ENCODE data around the gene RPL37A.

The RPL37A gene

GRCh38 chr2:216490061-216490460 is 8.6 kb upstream of the RPL37A start:
- DNase-seq (ENCODE audit: low read depth) = no peak

GRCh38 chr2:216491793-216492596 is 6.6 kb upstream of the RPL37A start:
- DNase-seq (ENCODE audit: low read depth) = no peak

- no peak for DNase-seq (ENCODE audit: low read depth)
Observed at GRCh38 chr2:216492597-216493333, 5.9 kb upstream of the RPL37A start.

DNA sequence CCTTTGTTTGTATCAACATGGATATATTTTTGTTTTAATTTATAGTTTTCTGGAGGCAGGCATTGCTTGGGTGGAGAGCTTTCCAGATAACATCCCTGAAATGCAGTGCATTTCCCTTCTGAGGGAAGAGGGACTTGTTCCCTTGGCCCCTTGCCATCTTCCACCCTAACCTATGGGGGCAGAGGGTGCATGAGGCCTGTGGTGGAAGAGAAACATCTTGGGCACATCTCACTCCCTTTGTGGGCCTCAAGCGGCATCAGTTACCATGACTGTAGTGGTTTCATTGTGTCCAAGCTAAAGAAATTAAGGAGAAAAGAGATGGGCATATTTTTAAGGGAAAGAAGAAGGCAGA is 5.3 kb upstream of the RPL37A start:
- DNase-seq (ENCODE audit: low read depth) = no peak

- DNase-seq (ENCODE audit: low read depth) = no peak
Observed at GRCh38 chr2:216495656-216496055, 3.0 kb upstream of the RPL37A start.

GRCh38 chr2:216497382-216498069 is 1.1 kb upstream of the RPL37A start:
- DNase-seq (ENCODE audit: low read depth) = no peak

- DNase-seq (ENCODE audit: low read depth) = no peak
Observed at GRCh38 chr2:216498070-216498378, 620 bp upstream of the RPL37A start.

GRCh38 chr2:216499641-216500218 is 1.1 kb downstream of the RPL37A start:
- DNase-seq (ENCODE audit: low read depth) = no peak

GRCh38 chr2:216500572-216500971 is 1.9 kb downstream of the RPL37A start:
- no peak for DNase-seq (ENCODE audit: low read depth)

GRCh38 chr2:216501854-216502253 is 3.2 kb downstream of the RPL37A start:
- no peak for DNase-seq (ENCODE audit: low read depth)

GRCh38 chr2:216502381-216503158 is 3.9 kb downstream of the RPL37A start:
- DNase-seq (ENCODE audit: low read depth) = no peak

DNA sequence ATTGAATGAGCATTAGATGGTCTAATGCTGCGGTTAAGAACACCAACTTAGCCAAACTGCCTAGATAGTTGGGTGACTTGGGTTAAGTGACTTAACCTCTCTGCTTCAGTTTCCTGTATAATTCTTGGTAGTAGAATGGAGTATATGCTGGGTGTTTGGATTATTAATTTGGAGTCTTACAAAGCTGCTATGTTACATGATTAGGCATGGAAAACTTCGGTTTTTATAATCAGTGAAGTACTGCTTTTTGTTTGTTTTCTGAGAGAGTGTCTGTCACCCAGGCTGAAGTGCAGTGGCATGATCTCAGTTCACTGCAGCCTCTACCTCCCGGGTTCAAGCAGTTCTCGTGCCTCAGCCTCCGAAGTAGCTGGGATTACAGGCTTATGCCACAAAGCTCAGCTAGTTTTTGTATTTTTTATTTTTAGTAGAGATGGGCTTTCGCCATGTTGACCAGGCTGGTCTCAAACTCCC is 4.5 kb downstream of the RPL37A start:
- DNase-seq (ENCODE audit: low read depth) = no peak

GRCh38 chr2:216503697-216504375 is 5.2 kb downstream of the RPL37A start:
- no peak for DNase-seq (ENCODE audit: low read depth)

DNA sequence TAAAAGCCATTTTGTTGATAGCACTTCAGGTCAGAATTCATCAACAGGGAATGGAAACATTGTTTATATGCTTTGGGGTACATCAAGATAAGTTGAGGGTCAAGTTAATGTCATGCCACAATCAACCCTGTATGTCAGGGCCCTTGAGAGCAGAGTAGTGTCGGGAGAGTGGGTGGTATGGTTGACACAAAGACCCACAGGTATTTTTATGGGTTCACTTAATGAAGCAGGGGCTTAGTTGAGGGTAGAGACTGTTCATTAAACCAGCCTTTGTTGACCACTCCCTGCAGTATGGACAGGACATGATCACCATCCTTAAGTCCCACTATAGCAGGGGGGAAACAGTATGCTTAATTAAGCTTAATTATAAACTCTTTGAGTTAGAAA is 5.7 kb downstream of the RPL37A start:
- DNase-seq (ENCODE audit: low read depth) = no peak

DNA sequence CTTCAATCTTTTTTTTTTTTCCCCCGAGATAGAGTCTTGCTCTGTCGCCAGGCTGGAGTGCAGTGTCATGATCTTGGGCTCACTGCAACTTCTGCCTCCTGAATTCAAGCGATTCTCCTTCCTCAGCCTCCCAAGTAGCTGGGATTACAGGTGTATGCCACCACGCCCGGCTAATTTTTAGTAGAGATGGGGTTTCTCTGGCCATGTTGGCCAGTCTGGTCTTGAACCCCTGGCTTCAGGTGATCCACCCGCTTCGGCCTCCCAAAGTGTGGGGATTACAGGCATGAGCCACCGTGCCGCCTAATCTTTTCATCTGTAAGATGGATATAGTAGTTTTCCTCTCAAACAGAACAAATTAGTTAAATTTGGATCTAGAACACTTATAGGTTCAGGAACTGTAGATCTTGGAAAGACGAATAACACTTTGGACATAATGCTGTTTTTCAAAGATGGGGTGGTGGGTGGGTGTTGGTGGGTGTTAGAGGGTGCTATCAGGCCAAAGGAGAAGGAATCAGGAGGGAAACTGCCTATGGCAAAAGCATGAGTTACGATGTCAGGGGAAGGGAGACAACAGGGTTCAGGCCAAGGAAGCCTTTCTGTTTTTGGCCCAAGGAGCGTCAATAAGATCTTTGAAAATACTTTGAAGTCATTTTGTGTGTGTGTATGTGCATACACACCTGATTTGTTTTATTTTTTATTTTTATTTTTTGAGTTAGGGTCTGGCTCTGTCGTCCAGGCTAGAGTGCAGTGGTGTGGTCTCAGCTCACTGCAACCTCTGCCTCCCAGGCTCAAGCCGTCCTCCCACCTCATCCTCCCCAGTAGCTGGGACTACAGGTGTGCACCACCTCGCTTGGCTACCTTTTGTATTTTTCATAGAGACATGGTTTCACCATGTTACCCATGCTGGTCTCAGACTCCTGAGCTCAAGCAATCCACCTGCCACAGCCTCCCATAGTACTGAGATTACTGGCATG is 6.8 kb downstream of the RPL37A start:
- DNase-seq (ENCODE audit: low read depth) = no peak

DNA sequence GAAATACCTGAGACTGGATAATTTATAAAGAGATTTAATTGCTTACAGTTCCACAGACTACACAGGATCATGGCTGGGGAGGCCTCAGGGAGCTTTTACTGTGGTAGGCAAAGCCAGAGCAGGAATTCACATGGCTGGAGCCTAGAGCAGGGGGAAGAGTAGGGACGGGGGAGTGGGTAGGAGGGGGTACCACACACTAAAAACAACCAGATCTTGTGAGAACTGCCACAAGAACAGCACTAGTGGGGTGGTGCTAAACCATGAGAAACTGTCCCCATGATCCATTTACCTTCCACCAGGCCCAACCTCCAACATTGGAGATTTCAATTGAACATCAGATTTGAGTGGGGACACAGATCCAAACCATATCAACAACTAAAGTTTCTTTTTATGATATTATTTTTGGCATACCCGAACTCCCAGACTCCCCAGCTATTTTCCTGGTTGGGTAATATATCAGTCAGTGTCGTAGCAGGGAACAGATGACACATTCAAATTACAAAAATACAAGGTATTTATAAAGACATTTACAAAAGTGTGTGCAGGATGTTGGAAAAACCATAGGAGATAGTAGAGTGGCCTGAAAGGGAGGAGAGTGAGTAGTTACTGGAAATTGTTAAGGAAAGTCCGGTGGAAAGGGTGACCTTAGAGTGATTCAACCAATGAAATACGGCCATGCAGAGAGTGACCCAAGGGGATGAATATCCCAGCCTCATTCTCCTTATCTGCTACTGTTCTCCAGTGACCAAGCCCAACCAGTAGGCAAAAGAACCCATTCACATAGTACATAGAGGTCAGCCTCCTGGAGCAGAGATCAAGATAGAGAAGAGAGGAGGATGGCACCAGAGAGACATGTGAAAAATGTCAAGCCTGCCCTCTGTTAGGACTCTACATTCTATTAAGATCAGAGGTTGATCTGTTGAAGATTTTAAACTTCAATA is 8.8 kb downstream of the RPL37A start:
- DNase-seq (ENCODE audit: low read depth) = no peak

DNA sequence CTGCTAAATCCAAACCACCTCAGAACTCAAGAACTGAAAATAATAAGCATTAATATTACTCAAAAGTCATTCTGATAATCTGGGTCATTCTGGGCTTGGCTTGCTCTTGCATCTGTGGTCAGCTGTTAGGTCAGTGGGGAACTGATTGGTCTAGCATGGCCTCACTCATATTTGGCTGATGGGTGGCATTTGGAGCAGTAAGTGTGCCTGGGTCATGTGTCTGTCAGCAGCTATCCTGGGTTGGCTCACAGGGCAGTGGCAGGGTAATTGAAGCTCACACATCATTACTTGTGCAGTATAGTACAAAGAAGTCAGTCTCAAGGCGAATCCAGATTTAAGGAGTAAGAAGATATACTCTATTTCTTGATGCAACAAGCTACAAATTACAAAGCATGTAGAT is 9.6 kb downstream of the RPL37A start:
- no peak for DNase-seq (ENCODE audit: low read depth)

DNA sequence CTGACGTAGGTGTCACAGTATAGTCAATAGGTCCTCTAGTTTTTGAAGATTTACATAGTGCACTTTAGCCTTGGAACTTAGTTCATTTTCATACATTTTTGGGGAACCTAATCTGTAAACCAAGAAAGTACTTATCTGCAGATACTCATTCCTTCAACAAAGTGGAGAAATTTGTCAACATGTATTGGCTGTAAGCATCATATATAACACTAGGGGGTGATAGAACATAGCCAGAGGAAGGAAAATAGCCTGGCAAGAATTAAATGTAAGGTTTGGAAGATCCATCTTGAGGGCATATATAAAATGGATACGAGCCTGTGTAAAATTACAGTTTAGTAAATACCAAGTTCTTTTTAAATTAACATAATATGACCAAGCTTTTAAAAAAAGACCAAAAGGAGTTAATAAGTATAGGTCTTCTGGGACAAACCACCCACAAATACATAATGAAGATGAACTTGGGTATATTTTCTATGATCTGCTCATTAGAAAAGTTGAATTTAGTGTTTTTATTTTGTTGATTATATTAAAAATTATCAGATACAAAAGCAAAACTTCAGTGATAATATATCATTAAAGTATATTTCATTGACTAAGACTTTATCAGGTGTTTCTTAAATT is 18.2 kb downstream of the RPL37A start:
- no peak for DNase-seq (ENCODE audit: low read depth)

Measured in activated gamma-delta T cell treated with anti-CD3 and anti-CD28 coated beads, Interleukin-2, amount 50 U/mL, for 16 hours (primary cell).